Naive thymus-derived CD4-positive, alpha-beta T cell (primary cell): ENCODE results near the gene SGPP2. TPM values are rescaled to one million over a fixed set of nuclear protein-coding genes. Genes with fewer than 3 reads are reported as not detected.
A peak's percentile ranks its signal among the peaks of the same experiment; 100 is the strongest.

Source experiments
- ATAC-seq: fragments of 150-1000 bp; cut with Tn5 transposase; 2 replicates; pipeline ENCODE4 v1.10.0; 2021; ENCODE audit warnings: mild to moderate bottlenecking, moderate library complexity
- CTCF ChIA-PET: fragments of 350-600 bp; sonication (Branson Sonifier 250); formaldehyde crosslinking; loops from one replicate; lab custom pipeline; 2021; ENCODE audit warnings: antibody characterized with exemption; lab: Charles Lee
- POLR2A ChIA-PET: fragments of 350-600 bp; sonication (Branson Sonifier 250); formaldehyde crosslinking; loops from one replicate; lab custom pipeline; 2021; ENCODE audit warnings: antibody characterized with exemption, inconsistent platforms; lab: Charles Lee
- DNase-seq, 9 donors: peaks; one replicate each; pipeline versions ENCODE4 v3.0.0 to v3.0.0-alpha.2; 2020 to 2022; ENCODE audit warnings: mixed read lengths in 1 of 9
- H3K27ac ChIP-seq: one replicate; pipeline ENCODE4 v1.7.0; 2013; ENCODE audit warnings: mild to moderate bottlenecking, low read depth, low read length, moderate library complexity
- H3K27me3 ChIP-seq, 2 donors: one replicate each; pipeline ENCODE4 v1.7.0; 2013; ENCODE audit warnings: low read length in 2 of 2, mild to moderate bottlenecking in 2 of 2, moderate library complexity in 2 of 2; ENCODE audit not compliant: control insufficient read depth in 2 of 2, insufficient read depth in 2 of 2
- H3K36me3 ChIP-seq, 3 experiments: 1 replicate in 2 of 3; 2 replicates in 1 of 3; pipeline ENCODE4 v1.7.0; 2013; ENCODE audit warnings: low read length in 3 of 3, mild to moderate bottlenecking in 3 of 3, moderate library complexity in 1 of 3; ENCODE audit not compliant: insufficient read depth in 3 of 3, control insufficient read depth in 2 of 3
- H3K4me1 ChIP-seq, 2 donors: one replicate each; pipeline ENCODE4 v1.7.0; 2013; ENCODE audit warnings: low read length in 2 of 2, mild to moderate bottlenecking in 2 of 2, moderate library complexity in 1 of 2; ENCODE audit not compliant: control insufficient read depth in 2 of 2, insufficient read depth in 2 of 2
- H3K4me3 ChIP-seq: 2 replicates; pipeline ENCODE4 v1.7.0; 2013; ENCODE audit warnings: mild to moderate bottlenecking, low read length
- H3K9me3 ChIP-seq, 3 experiments: 1 replicate in 2 of 3; 2 replicates in 1 of 3; pipeline ENCODE4 v1.7.0; 2013; ENCODE audit warnings: low read length in 3 of 3; ENCODE audit not compliant: control insufficient read depth in 2 of 3
- H3K27ac Mint-ChIP-seq, 9 donors: one replicate each; pipeline ENCODE4 v1.8.0; 2020 to 2022; ENCODE audit warnings: mixed read lengths in 9 of 9, mild to moderate bottlenecking in 8 of 9, moderate library complexity in 5 of 9, inconsistent platforms in 2 of 9
- H3K27me3 Mint-ChIP-seq, 5 donors: one replicate each; pipeline ENCODE4 v1.8.0; 2021 to 2022; ENCODE audit warnings: mixed read lengths in 5 of 5, mild to moderate bottlenecking in 1 of 5
- H3K36me3 Mint-ChIP-seq, 5 donors: one replicate each; pipeline ENCODE4 v1.8.0; 2020 to 2022; ENCODE audit warnings: mixed read lengths in 5 of 5, mild to moderate bottlenecking in 3 of 5, inconsistent platforms in 1 of 5
- H3K4me1 Mint-ChIP-seq, 7 donors: one replicate each; pipeline ENCODE4 v1.8.0; 2020 to 2022; ENCODE audit warnings: mixed read lengths in 7 of 7, mild to moderate bottlenecking in 3 of 7, inconsistent platforms in 1 of 7
- H3K4me3 Mint-ChIP-seq, 10 donors: one replicate each; pipeline ENCODE4 v1.8.0; 2020 to 2022; ENCODE audit warnings: mild to moderate bottlenecking in 10 of 10, mixed read lengths in 10 of 10, moderate library complexity in 6 of 10, inconsistent platforms in 2 of 10
- H3K9me3 Mint-ChIP-seq, 11 donors: one replicate each; pipeline ENCODE4 v1.8.0; 2020 to 2022; ENCODE audit warnings: mixed read lengths in 11 of 11, mild to moderate bottlenecking in 4 of 11, inconsistent platforms in 1 of 11, moderate library complexity in 1 of 11
- intact Hi-C, 2 donors: fragments of 100-400 bp; cut with micrococcal nuclease; formaldehyde crosslinking; loops; one replicate each; pipeline ENCODE4 v1.15.1; 2023
- polyA plus RNA-seq, 2 donors: library from polyadenylated mRNA; unstranded; fragments of 300-500 nt; fragmentation: Illumina TruSeq; gene quantifications; one replicate each; pipeline ENCODE4 v1.2.3, GENCODE V29; 2021
- total RNA-seq, 6 experiments: library from RNA in 5 of 6; stranded (reverse) in 5 of 6; gene quantifications; 1 replicate in 5 of 6; 2 replicates in 1 of 6; pipeline ENCODE4 v1.2.3 and lab custom pipeline; 2021 to 2026

Gene SGPP2
- total and polyA plus RNA-seq, 7 experiments from 2014 or later: 0.05 to 5.8 (median 0.68) TPM

DNA sequence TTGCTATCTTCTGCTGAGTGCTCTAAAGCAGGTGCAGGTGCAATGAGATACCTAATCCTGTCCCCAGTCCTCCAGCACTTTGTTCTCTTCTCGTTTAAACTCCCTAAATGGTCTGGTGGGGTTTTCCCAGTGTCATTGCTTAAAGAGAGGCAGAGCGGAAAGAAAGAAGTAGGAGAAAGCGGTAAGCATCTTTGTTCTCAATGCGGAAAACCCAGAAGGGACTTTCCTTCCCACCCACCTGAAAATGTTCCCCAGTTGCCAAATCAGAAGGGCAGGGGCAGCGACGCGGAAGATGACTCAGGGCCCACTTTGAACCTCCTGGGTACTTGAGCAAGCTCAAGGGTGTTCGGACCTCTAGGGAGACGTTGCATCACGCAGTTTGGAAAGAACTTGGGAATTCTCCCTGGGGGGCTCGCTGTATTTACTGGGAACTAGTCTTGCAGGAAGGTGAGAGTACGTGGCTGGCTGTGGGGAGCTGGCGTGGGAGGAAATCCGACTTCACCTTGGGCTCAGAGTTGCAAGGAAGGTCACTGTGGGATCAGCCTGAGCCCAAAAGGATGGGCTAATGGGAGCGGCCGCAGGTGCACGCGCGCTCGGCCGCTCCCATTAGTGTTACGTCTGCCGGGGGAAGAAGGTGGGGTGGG, 589 bp upstream of the SGPP2 start:
- CTCF ChIA-PET: no interaction called here
- Mint-ChIP-seq H3K27me3 (peaks cover 50 to 70% (median 67%) of the 10 kb centered on the region in 5 donors), H3K36me3 (no peaks in the 10 kb centered on the region), H3K9me3 (peaks cover 0 to 4% (median 0%) of the 10 kb centered on the region in 11 donors), H3K4me1 (peaks cover 7 to 43% (median 17%) of the 10 kb centered on the region in 7 donors), H3K4me3 (peak overlapping the region; percentile 57 to 90 (median 76)), H3K27ac (peak overlapping the region in 3 of 9 donors; percentile 70 to 94 (median 77))
- peaks cover 0 to 5% of the 10 kb centered on the region in 2 donors for H3K4me1 ChIP-seq
- POLR2A ChIA-PET: no interaction called here
- no peak overlapping the region for H3K27ac ChIP-seq
- no peaks in the 10 kb centered on the region for H3K9me3 ChIP-seq
- intact Hi-C loops: loop anchor here (2.0 to 10.0 kb wide), 4 partner anchors 105 to 233 kb away; partner anchors contain the start of gene FARSB (in 1 of the 2)
- peak overlapping the region; percentile 42 for H3K4me3 ChIP-seq
- no peaks in the 10 kb centered on the region for H3K36me3 ChIP-seq
- H3K27me3 ChIP-seq: no peaks in the 10 kb centered on the region
- peak; percentile 66 for ATAC-seq
- peak in 2 of 9 donors; percentile 10 to 69 for DNase-seq

DNA sequence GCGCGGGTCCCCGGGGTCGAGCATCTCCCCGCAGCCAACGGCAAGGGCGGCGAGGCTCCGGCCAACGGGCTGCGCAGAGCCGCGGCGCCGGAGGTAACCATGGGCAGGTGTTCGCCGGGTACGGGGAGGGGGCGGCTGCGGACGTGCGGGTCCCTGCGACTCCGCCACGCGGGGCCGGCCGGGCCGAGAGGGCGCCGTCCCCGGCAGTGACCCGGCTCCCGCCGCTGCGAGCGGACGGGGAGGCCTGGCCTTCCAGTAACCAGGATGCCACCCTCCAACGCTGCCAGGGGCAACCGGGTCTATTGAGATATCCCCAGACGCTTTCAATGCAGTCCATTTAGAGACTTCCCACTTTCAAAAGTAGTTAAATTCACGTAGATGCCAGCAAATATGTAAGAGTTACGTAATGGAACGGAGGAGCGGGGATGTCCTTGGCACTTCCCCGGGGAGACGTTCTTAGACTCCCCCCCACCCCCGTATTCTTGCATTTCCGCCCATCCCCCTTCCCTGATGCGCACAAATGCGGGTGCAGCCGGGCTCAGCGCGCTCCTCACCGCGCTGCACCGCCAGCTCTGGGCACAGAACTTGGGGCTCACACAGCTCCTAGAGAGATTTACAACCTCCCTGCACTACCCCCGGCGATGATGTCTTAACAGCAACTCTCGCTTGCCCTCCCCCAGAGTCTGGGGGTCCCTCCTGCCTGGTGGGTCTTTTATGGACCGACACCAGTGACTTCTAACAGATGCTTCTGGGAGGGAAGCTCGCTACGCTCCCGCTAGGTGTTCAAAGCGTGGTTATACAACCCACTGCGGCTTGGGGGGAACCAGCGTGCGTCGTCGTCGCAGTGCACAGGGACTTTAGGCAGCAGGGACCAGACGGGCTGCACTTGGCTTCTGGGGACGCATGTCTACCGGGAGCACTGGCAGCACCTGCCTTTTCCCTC, 657 bp downstream of the SGPP2 start:
- H3K9me3 ChIP-seq: no peaks in the 10 kb centered on the region
- ChIA-PET POLR2A (no interaction called here), CTCF (no interaction called here)
- Mint-ChIP-seq H3K4me1 (peaks cover 7 to 43% (median 17%) of the 10 kb centered on the region in 7 donors), H3K9me3 (peaks cover 0 to 12% (median 0%) of the 10 kb centered on the region in 11 donors), H3K27me3 (peaks cover 46 to 72% (median 66%) of the 10 kb centered on the region in 5 donors), H3K27ac (peak overlapping the region in 1 of 9 donors; percentile 79), H3K4me3 (peak overlapping the region; percentile 48 to 90 (median 68)), H3K36me3 (peaks cover 0 to 7% (median 0%) of the 10 kb centered on the region in 5 donors)
- DNase-seq: peak in 2 of 9 donors; percentile 9 to 48
- H3K4me3 ChIP-seq: peak overlapping the region; percentile 48
- H3K36me3 ChIP-seq: no peaks in the 10 kb centered on the region
- H3K27me3 ChIP-seq: no peaks in the 10 kb centered on the region
- peak; percentile 54 for ATAC-seq
- intact Hi-C loops: loop anchor here (2.0 to 10.0 kb wide), 4 partner anchors 106 to 232 kb away; partner anchors contain the start of gene FARSB (in 1 of the 2)
- no peak overlapping the region for H3K27ac ChIP-seq
- H3K4me1 ChIP-seq: peaks cover 0 to 5% of the 10 kb centered on the region in 2 donors

DNA sequence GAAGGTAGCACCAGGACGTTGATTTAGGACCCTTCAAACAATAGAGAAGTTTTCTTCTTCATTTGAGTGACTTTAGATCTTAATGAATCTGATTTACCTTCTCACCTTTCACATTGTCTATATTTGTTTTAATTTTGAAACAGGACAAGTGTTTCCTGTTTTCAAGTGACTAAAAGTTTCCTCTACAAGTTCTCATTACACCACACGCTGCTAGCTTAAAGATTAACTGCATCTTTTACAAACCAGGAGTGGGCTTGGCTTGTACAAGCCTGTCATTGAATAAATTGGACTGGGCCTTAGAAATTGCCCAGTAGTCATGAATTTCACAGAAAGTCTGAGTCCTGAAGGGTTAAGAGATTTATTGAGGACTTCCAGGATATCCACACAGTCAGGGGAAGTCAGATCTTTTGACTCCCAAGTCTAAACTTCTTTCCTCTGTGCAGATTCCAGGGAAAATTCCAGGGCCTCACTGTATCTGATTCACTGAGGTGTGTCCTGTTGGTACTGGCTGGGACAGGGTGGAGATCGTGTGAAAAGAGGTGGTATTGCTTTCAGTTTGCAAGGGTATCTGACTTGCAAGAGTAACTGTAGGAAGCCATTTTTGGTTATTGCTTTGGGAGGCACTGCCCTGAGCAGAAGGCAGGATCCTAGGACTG, 3.4 kb downstream of the SGPP2 start:
- Histone ChIP-seq H3K27ac (no peak overlapping the region), H3K4me1 (peaks cover 0 to 5% of the 10 kb centered on the region in 2 donors), H3K27me3 (no peaks in the 10 kb centered on the region), H3K9me3 (no peaks in the 10 kb centered on the region), H3K36me3 (no peaks in the 10 kb centered on the region), H3K4me3 (no peak overlapping the region)
- CTCF ChIA-PET: no interaction called here
- H3K27me3 Mint-ChIP-seq: peaks cover 29 to 58% (median 47%) of the 10 kb centered on the region in 5 donors
- POLR2A ChIA-PET: no interaction called here
- intact Hi-C loops: loop anchor here in 1 of 2 donors (10.0 kb wide), 1 partner anchor 113 kb away; no protein-coding TSS in a partner anchor
- DNase-seq (no peak), ATAC-seq (no peak)
- peak overlapping the region in 2 of 9 donors; percentile 68 to 84 for H3K27ac Mint-ChIP-seq
- peaks cover 0 to 11% (median 0%) of the 10 kb centered on the region in 5 donors for H3K36me3 Mint-ChIP-seq
- H3K4me3 Mint-ChIP-seq: peak overlapping the region in 2 of 10 donors; percentile 33 to 59
- H3K9me3 Mint-ChIP-seq: peaks cover 0 to 12% (median 2%) of the 10 kb centered on the region in 11 donors
- peaks cover 7 to 53% (median 17%) of the 10 kb centered on the region in 7 donors for H3K4me1 Mint-ChIP-seq

DNA sequence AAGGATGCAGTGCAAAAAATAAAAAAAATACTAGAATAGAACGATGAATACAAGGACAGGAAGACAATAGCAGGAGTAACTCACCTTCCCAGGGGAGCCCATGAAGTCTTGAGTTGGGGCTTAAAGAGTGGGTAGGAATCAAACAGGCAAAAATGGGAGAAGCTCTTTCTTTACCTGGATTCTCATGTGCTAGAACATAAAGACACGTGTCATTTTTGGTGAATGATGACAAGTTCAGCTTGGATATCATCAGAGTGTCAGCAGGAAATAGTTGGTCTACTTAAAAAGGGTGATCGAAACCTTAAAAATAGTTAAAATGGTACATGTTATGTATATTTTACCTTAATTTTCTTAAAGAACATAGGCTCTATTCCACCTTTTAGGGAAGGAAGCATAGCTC, 5.7 kb downstream of the SGPP2 start:
- no peak for ATAC-seq
- Mint-ChIP-seq H3K9me3 (peaks cover 0 to 12% (median 1%) of the 10 kb centered on the region in 11 donors), H3K27ac (no peak overlapping the region), H3K27me3 (peaks cover 16 to 42% (median 34%) of the 10 kb centered on the region in 5 donors), H3K36me3 (peaks cover 0 to 12% (median 0%) of the 10 kb centered on the region in 5 donors), H3K4me1 (peaks cover 0 to 40% (median 5%) of the 10 kb centered on the region in 7 donors), H3K4me3 (no peak overlapping the region)
- POLR2A ChIA-PET: no interaction called here
- Histone ChIP-seq H3K27ac (no peak overlapping the region), H3K4me3 (no peak overlapping the region), H3K4me1 (peaks cover 0 to 5% of the 10 kb centered on the region in 2 donors), H3K36me3 (no peaks in the 10 kb centered on the region), H3K9me3 (no peaks in the 10 kb centered on the region), H3K27me3 (no peaks in the 10 kb centered on the region)
- CTCF ChIA-PET: no interaction called here
- intact Hi-C loops: no loop called here
- DNase-seq: no peak

DNA sequence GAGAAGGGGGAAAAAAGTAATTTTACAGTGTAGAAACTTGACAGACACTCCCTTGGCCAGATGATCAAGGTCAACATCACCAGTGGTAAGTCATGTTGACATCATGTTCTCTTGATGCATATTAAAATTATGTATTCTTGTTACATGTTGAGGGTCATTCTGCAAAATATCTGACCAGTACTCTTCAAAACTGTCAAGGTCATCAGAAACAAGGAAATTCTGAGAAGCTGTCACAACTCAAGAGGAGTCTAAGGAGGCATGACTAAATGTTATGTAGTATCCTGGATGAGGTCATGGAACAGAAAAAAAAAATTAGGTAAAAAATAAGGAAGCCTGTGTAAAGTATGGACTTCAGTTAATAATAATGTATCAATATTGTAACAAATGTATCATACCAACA, 6.3 kb downstream of the SGPP2 start:
- ATAC-seq (no peak), DNase-seq (no peak)
- H3K36me3 Mint-ChIP-seq: peaks cover 0 to 12% (median 0%) of the 10 kb centered on the region in 5 donors
- Histone ChIP-seq H3K27ac (no peak overlapping the region), H3K4me1 (peaks cover 0 to 5% of the 10 kb centered on the region in 2 donors), H3K36me3 (no peaks in the 10 kb centered on the region), H3K4me3 (no peak overlapping the region), H3K9me3 (no peaks in the 10 kb centered on the region), H3K27me3 (no peaks in the 10 kb centered on the region)
- peaks cover 0 to 12% (median 0%) of the 10 kb centered on the region in 11 donors for H3K9me3 Mint-ChIP-seq
- intact Hi-C loops: no loop called here
- POLR2A ChIA-PET: no interaction called here
- no peak overlapping the region for H3K27ac Mint-ChIP-seq
- H3K4me3 Mint-ChIP-seq: no peak overlapping the region
- CTCF ChIA-PET: no interaction called here
- H3K27me3 Mint-ChIP-seq: peaks cover 10 to 36% (median 28%) of the 10 kb centered on the region in 5 donors
- peaks cover 0 to 34% (median 0%) of the 10 kb centered on the region in 7 donors for H3K4me1 Mint-ChIP-seq

DNA sequence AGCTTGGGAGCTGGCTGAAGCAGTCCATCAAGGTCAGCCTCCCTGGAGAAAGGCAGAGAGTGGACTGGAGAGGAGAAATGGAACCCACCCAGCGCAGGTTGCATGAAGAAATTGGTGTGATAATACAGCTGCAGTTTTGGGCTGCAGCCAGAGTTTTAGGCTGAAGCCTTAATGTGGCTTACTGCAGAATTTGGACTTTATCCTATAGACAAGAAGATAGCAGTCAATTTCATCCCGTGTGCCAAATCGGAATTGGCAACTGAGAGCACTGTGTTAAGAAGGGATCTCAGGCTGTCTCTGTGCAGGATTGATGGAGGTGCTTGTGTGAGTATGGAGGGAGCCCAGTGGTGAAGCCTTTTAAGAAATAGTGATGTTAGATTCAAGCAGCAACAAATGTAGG, 7.5 kb downstream of the SGPP2 start:
- no peak overlapping the region for H3K4me3 ChIP-seq
- Mint-ChIP-seq H3K9me3 (peaks cover 0 to 12% (median 2%) of the 10 kb centered on the region in 11 donors), H3K27ac (no peak overlapping the region), H3K36me3 (peaks cover 0 to 14% (median 0%) of the 10 kb centered on the region in 5 donors), H3K4me1 (peaks cover 0 to 24% (median 0%) of the 10 kb centered on the region in 7 donors), H3K4me3 (no peak overlapping the region), H3K27me3 (peaks cover 3 to 25% (median 18%) of the 10 kb centered on the region in 5 donors)
- ATAC-seq (no peak), DNase-seq (no peak)
- ChIA-PET POLR2A (no interaction called here), CTCF (no interaction called here)
- H3K27ac ChIP-seq: no peak overlapping the region
- intact Hi-C loops: no loop called here
- peaks cover 0 to 1% of the 10 kb centered on the region in 2 donors for H3K4me1 ChIP-seq
- H3K36me3 ChIP-seq: no peaks in the 10 kb centered on the region
- no peaks in the 10 kb centered on the region for H3K27me3 ChIP-seq
- H3K9me3 ChIP-seq: no peaks in the 10 kb centered on the region
